ENCODE results near the gene ATRN. TPM values are rescaled to one million over a fixed set of nuclear protein-coding genes. Genes with fewer than 3 reads are reported as not detected.

The ATRN gene
- total and polyA plus RNA-seq, 2 experiments from 2014 or later, result 14.7 to 71.1 TPM

DNA sequence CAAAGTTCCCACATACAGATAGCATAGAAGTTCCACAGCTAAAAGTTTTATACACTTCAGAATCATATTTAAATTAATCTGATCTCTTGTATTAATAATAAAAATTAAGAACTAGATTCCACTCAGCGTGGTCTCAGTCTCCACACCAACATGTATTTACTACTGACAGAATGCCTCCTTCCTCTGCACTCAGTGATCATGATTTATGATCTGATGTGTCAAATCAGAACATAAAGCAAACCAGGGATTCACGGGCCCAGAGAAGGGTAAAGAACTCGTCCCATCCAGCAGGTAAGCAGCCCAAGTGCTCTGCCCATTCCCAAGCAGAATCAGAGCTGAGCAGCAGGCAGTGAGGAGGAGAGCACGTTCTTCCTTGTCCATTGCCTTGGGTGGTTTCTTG, 14.2 kb upstream of the ATRN start:
- no peaks in the 10 kb centered on the region for H3K79me2 ChIP-seq
- TF ChIP-seq EZH2phosphoT487 (IDR thresholded peaks at IDR 0.05; ENCODE audit: low read depth, severe bottlenecking, unreplicated experiment) (no peak), EZH2 (IDR thresholded peaks at IDR 0.05; ENCODE audit: borderline replicate concordance) (no peak)
- TF ChIP-seq, protein P1, sequence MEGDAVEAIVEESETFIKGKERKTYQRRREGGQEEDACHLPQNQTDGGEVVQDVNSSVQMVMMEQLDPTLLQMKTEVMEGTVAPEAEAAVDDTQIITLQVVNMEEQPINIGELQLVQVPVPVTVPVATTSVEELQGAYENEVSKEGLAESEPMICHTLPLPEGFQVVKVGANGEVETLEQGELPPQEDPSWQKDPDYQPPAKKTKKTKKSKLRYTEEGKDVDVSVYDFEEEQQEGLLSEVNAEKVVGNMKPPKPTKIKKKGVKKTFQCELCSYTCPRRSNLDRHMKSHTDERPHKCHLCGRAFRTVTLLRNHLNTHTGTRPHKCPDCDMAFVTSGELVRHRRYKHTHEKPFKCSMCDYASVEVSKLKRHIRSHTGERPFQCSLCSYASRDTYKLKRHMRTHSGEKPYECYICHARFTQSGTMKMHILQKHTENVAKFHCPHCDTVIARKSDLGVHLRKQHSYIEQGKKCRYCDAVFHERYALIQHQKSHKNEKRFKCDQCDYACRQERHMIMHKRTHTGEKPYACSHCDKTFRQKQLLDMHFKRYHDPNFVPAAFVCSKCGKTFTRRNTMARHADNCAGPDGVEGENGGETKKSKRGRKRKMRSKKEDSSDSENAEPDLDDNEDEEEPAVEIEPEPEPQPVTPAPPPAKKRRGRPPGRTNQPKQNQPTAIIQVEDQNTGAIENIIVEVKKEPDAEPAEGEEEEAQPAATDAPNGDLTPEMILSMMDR (IDR thresholded peaks at IDR 0.05; ENCODE audit: poor library complexity), result no peak
- H3K27ac ChIP-seq, result no peak overlapping the region
- 71% methylated on average over 4 of the region's 4 CpGs for WGBS (ENCODE audit: low lambda C conversion rate, missing lambda C conversion rate)
- H3K4me1 ChIP-seq (ENCODE audit: insufficient read depth), result no peaks in the 10 kb centered on the region
- H3K4me2 ChIP-seq, result no peak overlapping the region
- H3K27me3 ChIP-seq, result no peaks in the 10 kb centered on the region
- no peaks in the 10 kb centered on the region for H4K20me1 ChIP-seq (ENCODE audit: insufficient read depth, poor library complexity, severe bottlenecking)
- no peak overlapping the region for H2AFZ ChIP-seq
- no peaks in the 10 kb centered on the region for H3K9me3 ChIP-seq (ENCODE audit: low read depth)
- no peak for DNase-seq (ENCODE audit: low spot score)
- H3K4me3 ChIP-seq, result no peak overlapping the region
- H3K9me2 ChIP-seq (replicated peaks; ENCODE audit: insufficient read depth), result no peaks in the 10 kb centered on the region
- H3K36me3 ChIP-seq (replicated peaks; ENCODE audit: insufficient read depth, low read depth), result no peaks in the 10 kb centered on the region

DNA sequence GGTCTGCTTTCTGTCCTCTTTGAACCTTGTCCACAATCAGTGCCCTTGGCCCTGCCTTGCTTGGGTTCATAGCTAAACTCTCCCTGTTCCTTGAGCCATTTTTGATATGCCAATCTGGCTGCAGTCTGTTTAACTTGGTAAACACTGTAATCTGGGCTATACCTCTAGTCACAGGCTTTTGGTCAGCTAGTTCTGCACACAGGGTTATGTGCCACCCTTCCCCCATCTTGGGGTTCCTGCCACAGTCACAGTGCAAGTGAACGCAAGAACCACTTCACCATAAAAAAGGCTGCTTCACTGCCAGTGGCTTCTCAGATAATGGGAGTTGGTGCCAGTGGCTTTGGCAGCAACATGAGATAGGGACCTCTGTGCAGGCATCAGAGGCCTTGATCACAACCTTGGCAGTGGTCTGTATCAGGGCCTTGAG, 10.9 kb upstream of the ATRN start:
- H3K4me2 ChIP-seq, result no peak overlapping the region
- H3K4me1 ChIP-seq (ENCODE audit: insufficient read depth), result no peaks in the 10 kb centered on the region
- no peaks in the 10 kb centered on the region for H3K79me2 ChIP-seq
- no peaks in the 10 kb centered on the region for H3K27me3 ChIP-seq
- H4K20me1 ChIP-seq (ENCODE audit: insufficient read depth, poor library complexity, severe bottlenecking), result no peaks in the 10 kb centered on the region
- TF ChIP-seq EZH2phosphoT487 (IDR thresholded peaks at IDR 0.05; ENCODE audit: low read depth, severe bottlenecking, unreplicated experiment) (no peak), EZH2 (IDR thresholded peaks at IDR 0.05; ENCODE audit: borderline replicate concordance) (no peak)
- H3K36me3 ChIP-seq (replicated peaks; ENCODE audit: insufficient read depth, low read depth), result no peaks in the 10 kb centered on the region
- no peak overlapping the region for H3K4me3 ChIP-seq
- 90% methylated on average over 1 of the region's 1 CpG for WGBS (ENCODE audit: low lambda C conversion rate, missing lambda C conversion rate)
- H3K9me3 ChIP-seq (ENCODE audit: low read depth), result no peaks in the 10 kb centered on the region
- no peak overlapping the region for H3K27ac ChIP-seq
- no peak overlapping the region for H2AFZ ChIP-seq
- no peak for DNase-seq (ENCODE audit: low spot score)
- H3K9me2 ChIP-seq (replicated peaks; ENCODE audit: insufficient read depth), result no peaks in the 10 kb centered on the region

DNA sequence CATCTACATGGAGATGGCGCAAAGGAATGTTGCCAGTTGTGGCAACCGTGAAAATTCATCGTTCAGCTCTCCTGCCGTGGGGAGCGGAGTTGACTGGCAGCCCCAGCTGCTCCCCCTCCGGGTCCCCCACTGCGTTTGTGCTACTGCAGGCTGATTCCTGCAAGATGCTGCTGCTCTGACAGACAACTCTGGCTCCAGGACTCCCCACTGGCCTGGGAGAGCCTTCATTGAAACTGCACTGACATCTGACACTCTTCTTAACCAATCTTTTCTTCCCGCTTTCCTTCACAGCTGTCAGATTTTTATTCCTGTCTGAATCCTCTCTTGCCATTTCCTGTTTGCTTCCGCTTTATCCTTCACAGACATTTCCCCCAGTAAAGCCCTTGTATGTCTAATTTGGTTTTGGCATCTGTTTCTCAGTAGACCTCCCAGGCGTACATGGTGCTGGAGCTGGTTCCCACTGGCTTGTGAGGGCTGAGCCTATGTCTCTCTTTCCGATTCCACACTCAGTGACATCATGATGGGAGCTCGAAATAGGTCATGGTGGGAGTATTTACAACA, 9.5 kb upstream of the ATRN start:
- H3K79me2 ChIP-seq, result no peaks in the 10 kb centered on the region
- no peak for TF ChIP-seq EZH2phosphoT487 (IDR thresholded peaks at IDR 0.05; ENCODE audit: low read depth, severe bottlenecking, unreplicated experiment)
- TF ChIP-seq, protein P1 (IDR thresholded peaks at IDR 0.05; ENCODE audit: poor library complexity), result no peak
- no peak for TF ChIP-seq EZH2 (IDR thresholded peaks at IDR 0.05; ENCODE audit: borderline replicate concordance)
- H3K9me2 ChIP-seq (replicated peaks; ENCODE audit: insufficient read depth), result no peaks in the 10 kb centered on the region
- H4K20me1 ChIP-seq (ENCODE audit: insufficient read depth, poor library complexity, severe bottlenecking), result no peaks in the 10 kb centered on the region
- H3K9me3 ChIP-seq (ENCODE audit: low read depth), result no peaks in the 10 kb centered on the region
- peak; percentile 21 for DNase-seq (ENCODE audit: low spot score)
- no peaks in the 10 kb centered on the region for H3K4me1 ChIP-seq (ENCODE audit: insufficient read depth)
- H3K27ac ChIP-seq, result no peak overlapping the region
- no peaks in the 10 kb centered on the region for H3K36me3 ChIP-seq (replicated peaks; ENCODE audit: insufficient read depth, low read depth)
- H3K27me3 ChIP-seq, result no peaks in the 10 kb centered on the region
- H2AFZ ChIP-seq, result no peak overlapping the region
- H3K4me3 ChIP-seq, result no peak overlapping the region
- H3K4me2 ChIP-seq, result peak overlapping the region; percentile 2
- 56% methylated on average over 12 of the region's 12 CpGs for WGBS (ENCODE audit: low lambda C conversion rate, missing lambda C conversion rate)

DNA sequence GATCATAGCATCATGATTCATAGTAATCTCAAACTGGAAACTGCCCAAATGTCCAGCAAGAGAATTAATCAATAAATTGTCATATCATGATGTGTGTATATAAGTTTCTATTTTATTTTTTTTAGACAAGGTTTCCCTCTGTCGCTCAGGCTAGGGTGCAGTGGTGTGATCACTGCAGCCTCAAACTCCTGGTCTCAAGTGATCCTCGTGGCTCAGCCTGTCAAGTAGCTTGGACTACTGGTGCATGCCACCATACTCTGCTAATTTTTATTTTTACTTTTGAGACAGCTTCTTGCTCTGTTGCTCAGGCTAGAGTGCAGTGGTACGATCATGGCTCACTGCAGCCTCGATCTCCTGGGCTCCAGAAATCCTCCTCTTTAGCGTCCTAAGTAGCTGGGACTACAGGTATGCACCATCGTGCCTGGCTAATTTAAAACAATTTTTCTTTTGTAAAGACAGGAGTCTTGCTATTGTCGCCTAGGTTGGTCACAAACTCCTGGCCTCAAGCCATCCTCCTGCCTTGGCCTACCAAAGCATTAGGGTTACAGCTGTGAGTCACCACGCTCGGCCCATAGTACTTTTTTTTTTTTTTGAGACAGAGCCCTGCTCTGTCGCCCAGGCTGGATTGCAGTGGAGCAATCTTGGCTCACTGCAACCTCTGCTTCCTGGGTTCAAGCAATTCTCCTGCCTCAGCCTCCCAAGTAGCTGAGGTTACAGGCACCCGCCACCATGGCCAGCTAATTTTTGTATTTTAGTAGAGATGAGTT, 8.7 kb upstream of the ATRN start:
- no peaks in the 10 kb centered on the region for H3K9me2 ChIP-seq (replicated peaks; ENCODE audit: insufficient read depth)
- 89% methylated on average over 11 of the region's 11 CpGs for WGBS (ENCODE audit: low lambda C conversion rate, missing lambda C conversion rate)
- no peaks in the 10 kb centered on the region for H3K9me3 ChIP-seq (ENCODE audit: low read depth)
- no peak overlapping the region for H3K27ac ChIP-seq
- H3K27me3 ChIP-seq, result no peaks in the 10 kb centered on the region
- H3K4me1 ChIP-seq (ENCODE audit: insufficient read depth), result no peaks in the 10 kb centered on the region
- TF ChIP-seq EZH2phosphoT487 (IDR thresholded peaks at IDR 0.05; ENCODE audit: low read depth, severe bottlenecking, unreplicated experiment) (no peak), EZH2 (IDR thresholded peaks at IDR 0.05; ENCODE audit: borderline replicate concordance) (no peak)
- TF ChIP-seq, protein P1 (IDR thresholded peaks at IDR 0.05; ENCODE audit: poor library complexity), result no peak
- no peaks in the 10 kb centered on the region for H4K20me1 ChIP-seq (ENCODE audit: insufficient read depth, poor library complexity, severe bottlenecking)
- H3K79me2 ChIP-seq, result no peaks in the 10 kb centered on the region
- no peaks in the 10 kb centered on the region for H3K36me3 ChIP-seq (replicated peaks; ENCODE audit: insufficient read depth, low read depth)
- no peak for DNase-seq (ENCODE audit: low spot score)
- H3K4me3 ChIP-seq, result no peak overlapping the region
- no peak overlapping the region for H3K4me2 ChIP-seq
- H2AFZ ChIP-seq, result no peak overlapping the region

All from hepatocyte (in vitro differentiated cells).